ENCODE results near the gene SLC25A11.
A peak's percentile ranks its signal among the peaks of the same experiment; 100 is the strongest.

SLC25A11 gene

DNA sequence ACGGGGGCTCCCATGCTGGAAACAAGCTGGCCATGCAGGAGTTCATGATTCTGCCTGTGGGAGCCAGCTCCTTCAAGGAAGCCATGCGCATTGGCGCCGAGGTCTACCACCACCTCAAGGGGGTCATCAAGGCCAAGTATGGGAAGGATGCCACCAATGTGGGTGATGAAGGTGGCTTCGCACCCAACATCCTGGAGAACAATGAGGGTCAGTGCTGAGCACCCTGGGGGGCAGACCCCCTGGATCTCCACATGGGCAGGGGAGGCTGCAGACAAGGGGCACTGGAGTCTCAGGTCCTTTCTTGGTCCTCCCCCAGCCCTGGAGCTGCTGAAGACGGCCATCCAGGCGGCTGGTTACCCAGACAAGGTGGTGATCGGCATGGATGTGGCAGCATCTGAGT, 15.2 kb upstream of the SLC25A11 start:
- no peak for DNase-seq (ENCODE audit: low read depth)
- in situ Hi-C loops (cut with HindIII; ENCODE audit: low sequenced_read_pairs) = no loop called here
- TF ChIP-seq, protein P1, sequence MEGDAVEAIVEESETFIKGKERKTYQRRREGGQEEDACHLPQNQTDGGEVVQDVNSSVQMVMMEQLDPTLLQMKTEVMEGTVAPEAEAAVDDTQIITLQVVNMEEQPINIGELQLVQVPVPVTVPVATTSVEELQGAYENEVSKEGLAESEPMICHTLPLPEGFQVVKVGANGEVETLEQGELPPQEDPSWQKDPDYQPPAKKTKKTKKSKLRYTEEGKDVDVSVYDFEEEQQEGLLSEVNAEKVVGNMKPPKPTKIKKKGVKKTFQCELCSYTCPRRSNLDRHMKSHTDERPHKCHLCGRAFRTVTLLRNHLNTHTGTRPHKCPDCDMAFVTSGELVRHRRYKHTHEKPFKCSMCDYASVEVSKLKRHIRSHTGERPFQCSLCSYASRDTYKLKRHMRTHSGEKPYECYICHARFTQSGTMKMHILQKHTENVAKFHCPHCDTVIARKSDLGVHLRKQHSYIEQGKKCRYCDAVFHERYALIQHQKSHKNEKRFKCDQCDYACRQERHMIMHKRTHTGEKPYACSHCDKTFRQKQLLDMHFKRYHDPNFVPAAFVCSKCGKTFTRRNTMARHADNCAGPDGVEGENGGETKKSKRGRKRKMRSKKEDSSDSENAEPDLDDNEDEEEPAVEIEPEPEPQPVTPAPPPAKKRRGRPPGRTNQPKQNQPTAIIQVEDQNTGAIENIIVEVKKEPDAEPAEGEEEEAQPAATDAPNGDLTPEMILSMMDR (IDR thresholded peaks at IDR 0.05; ENCODE audit: low read depth, low read length, missing control alignments) = no peak
- no peak overlapping the region for H3K4me3 ChIP-seq (ENCODE audit: low read depth, low read length)

DNA sequence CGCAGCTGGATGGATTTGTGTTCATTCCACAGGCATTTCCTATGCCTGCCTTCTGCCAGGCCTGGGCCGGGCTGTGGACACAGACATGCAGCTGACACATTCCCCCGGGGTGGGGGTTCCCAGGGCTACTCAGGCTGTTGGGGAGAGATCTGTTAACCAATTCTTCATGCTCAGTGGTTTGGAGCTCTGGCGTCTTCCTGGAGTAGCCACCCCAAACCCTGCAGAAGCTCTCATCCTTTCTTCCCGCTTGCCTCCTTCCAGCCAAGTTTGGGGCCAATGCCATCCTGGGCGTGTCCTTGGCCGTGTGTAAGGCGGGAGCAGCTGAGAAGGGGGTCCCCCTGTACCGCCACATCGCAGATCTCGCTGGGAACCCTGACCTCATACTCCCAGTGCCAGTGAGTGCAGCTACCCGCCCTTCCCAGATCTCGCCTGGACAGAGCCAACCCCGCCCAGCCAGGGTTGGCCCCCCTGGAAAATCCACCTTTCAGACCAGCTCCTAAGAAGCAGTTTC, 13.7 kb upstream of the SLC25A11 start:
- peak; percentile 54 for DNase-seq (ENCODE audit: low read depth)

DNA sequence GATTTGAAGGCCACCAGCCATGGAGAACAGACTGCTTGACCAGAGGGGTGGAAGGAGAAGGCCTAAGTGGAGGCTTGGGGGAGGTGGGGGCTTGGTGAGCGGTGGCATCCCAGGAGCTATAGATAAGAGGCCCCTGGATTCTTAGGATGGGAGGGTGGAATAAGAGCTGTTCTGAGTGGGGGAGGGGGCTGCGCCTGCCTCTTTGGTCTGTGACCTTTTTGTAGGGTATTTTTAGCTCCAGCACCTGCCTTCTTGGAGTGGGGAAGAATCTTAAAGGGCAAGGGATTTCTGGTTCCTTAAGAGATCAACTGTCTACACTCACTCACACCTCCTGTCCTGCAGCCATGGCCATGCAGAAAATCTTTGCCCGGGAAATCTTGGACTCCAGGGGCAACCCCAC, 11.6 kb upstream of the SLC25A11 start:
- H3K4me3 ChIP-seq (ENCODE audit: low read depth, low read length) = no peak overlapping the region
- in situ Hi-C loops (cut with HindIII; ENCODE audit: low sequenced_read_pairs) = no loop called here
- DNase-seq (ENCODE audit: low read depth) = no peak
- TF ChIP-seq, protein P1 (IDR thresholded peaks at IDR 0.05; ENCODE audit: low read depth, low read length, missing control alignments) = no peak

More for the DNA sequence above, 13.7 kb upstream of the SLC25A11 start:
- TF ChIP-seq, protein P1 (IDR thresholded peaks at IDR 0.05; ENCODE audit: low read depth, low read length, missing control alignments) = no peak
- in situ Hi-C loops (cut with HindIII; ENCODE audit: low sequenced_read_pairs) = no loop called here
- no peak overlapping the region for H3K4me3 ChIP-seq (ENCODE audit: low read depth, low read length)

DNA sequence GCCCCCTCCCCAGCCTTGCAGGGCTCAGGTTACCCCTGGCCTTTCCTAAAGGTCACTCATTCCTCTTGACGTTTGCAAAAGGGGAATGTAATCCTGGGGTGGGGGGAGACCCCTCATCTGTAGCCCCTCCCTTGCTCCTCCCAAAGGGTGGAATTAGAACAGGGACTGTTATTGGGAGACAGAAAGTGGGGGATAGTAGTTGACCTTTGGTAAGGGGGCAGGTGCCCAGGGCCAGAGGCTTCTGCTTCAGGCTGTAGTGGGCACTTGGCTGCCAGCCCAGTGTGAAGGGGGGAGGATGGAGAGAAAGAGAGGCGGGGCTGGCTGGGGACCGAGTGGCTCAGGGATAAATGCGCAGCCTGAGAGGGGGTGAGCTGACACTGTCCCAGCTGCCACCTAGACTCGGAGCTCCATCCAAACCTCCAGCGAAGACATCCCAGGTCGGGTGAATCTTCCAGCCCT, 10.9 kb upstream of the SLC25A11 start, which contains the start of gene ENO3:
TSS of gene ENO3 (plus strand) at position 374 of the 459 bp plus-strand sequence. CDS start 711 bp downstream, outside the sequence.
- DNase-seq (ENCODE audit: low read depth) = no peak
- in situ Hi-C loops (cut with HindIII; ENCODE audit: low sequenced_read_pairs) = no loop called here
- TF ChIP-seq, protein P1 (IDR thresholded peaks at IDR 0.05; ENCODE audit: low read depth, low read length, missing control alignments) = no peak
- peak within 1 kb of the TSS; percentile 20 for H3K4me3 ChIP-seq (ENCODE audit: low read depth, low read length)

DNA sequence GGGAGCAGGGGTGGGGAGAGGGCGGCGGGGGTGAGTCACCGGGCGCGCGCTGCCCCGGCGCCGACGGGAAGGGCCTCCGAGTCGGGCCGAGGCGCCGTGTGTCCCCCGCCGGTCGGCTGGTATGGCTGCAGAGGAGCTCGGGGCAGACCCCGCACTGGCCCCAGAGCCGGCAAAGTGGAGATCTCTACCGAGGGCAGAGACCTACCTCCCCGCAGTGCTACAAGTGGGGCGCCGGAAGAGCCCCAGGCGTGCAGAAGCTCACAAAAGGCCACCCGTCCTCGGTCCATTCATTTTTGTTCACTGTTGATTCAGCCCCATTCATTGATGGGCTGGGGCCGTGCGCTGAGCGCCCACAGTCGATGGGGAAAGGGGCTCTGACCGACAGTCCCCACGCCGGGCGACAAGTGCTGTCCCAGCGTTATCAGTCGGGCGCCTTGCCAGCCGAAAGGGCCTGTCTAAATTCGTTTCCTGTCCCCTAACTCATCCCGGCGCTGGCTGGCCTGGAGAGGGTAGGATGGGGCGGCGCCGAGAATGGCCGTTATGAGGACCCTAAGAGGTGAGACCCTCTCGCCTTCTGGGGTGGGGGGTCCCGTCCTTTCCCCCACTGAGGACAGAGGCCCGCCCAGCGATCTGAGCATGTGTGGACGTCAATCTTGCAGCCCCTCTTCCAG, 10.4 kb upstream of the SLC25A11 start:
- TF ChIP-seq, protein P1 (IDR thresholded peaks at IDR 0.05; ENCODE audit: low read depth, low read length, missing control alignments) = no peak
- no peak for DNase-seq (ENCODE audit: low read depth)
- in situ Hi-C loops (cut with HindIII; ENCODE audit: low sequenced_read_pairs) = no loop called here
- H3K4me3 ChIP-seq (ENCODE audit: low read depth, low read length) = peak overlapping the region; percentile 20

DNA sequence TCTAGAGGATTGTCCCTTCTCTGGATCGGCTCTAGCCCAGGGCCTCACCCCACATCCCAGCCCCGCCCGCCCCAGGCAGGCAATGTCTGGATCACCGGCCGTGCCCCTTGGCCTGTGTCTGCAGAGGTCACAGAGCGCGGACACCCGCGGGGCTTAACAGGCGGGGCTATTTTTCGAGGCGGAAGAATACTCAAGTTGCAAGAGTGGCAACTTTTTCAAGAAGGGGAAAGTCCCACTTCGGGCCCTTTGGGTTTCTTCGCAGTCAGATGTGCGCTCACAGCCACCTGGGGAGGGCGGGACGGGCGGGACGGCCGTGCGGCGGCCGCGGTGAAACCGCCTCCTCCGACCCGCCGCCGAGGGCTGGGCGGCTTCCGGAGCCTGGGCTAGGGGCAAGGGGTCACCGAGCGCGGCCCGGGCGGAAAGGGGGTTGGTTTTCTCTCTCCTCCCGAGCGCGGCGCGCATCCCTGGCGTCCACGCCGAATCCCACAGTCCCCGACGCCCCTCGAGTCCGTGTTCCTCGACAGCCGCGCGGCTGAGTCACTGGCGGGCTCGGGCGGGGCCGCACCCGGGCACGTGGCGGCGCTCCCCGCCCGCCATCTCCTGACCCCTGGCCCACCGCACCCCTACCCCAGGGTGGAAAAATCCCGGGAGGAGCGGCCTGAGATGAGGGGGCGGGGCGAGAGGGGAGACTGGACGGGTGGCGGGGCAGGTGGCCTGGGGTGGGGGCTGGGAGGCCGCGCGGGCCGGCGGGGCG, 9.7 kb upstream of the SLC25A11 start:
- in situ Hi-C loops (cut with HindIII; ENCODE audit: low sequenced_read_pairs) = no loop called here
- no peak for DNase-seq (ENCODE audit: low read depth)

More for the DNA sequence above, 9.7 kb upstream of the SLC25A11 start:
- peak overlapping the region; percentile 97 for H3K4me3 ChIP-seq (ENCODE audit: low read depth, low read length)
- TF ChIP-seq, protein P1 (IDR thresholded peaks at IDR 0.05; ENCODE audit: low read depth, low read length, missing control alignments) = no peak

Measured in astrocyte of the cerebellum (primary cell).